ENCODE data around the gene HDAC11.

Gene HDAC11

DNA sequence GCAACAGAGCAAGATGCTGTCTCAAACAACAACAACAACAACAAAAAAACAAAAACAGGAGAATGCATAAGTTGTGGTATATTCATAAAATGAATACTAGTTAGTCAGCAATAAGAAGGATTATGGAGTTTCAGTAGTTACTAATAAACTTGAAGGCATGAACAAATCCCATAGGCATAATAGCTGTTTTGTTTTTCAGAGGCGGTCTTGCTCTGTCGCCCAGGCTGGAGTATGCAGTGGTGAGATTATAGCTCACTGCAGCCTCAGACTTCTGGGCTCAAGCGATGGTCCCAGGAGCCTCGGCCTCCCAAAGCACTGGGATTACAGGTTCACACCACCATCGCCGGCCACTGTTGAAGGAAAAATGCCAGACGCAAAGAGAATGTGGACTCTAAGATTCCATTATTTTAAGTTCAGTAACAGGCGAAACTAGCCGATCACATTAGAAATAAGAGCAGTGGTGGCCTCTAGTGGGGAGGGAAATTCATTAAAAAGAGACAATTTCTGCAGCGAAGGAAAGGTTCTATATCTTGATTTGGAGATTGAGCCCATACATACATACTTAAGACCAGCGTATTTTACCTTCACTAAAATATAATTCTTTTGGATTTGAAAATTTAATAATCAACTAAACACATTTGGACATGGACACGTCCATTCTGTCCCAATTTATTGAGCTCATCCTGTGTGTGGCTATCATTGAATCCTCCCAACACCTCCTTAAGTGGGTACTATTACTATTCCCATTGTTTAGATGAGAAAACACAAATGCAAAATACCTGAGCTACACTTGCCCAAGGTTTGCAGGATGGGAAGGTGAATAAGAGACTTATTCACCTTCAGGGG is 27.4 kb upstream of the HDAC11 start:
- DNase-seq (ENCODE audit: low read depth) = peak; percentile 56
- no peak overlapping the region for H3K4me3 ChIP-seq (ENCODE audit: low read length)
- TF ChIP-seq, protein P1, sequence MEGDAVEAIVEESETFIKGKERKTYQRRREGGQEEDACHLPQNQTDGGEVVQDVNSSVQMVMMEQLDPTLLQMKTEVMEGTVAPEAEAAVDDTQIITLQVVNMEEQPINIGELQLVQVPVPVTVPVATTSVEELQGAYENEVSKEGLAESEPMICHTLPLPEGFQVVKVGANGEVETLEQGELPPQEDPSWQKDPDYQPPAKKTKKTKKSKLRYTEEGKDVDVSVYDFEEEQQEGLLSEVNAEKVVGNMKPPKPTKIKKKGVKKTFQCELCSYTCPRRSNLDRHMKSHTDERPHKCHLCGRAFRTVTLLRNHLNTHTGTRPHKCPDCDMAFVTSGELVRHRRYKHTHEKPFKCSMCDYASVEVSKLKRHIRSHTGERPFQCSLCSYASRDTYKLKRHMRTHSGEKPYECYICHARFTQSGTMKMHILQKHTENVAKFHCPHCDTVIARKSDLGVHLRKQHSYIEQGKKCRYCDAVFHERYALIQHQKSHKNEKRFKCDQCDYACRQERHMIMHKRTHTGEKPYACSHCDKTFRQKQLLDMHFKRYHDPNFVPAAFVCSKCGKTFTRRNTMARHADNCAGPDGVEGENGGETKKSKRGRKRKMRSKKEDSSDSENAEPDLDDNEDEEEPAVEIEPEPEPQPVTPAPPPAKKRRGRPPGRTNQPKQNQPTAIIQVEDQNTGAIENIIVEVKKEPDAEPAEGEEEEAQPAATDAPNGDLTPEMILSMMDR (IDR thresholded peaks at IDR 0.05; ENCODE audit: insufficient read depth, low read depth, low read length, missing control alignments) = peak; percentile 60

DNA sequence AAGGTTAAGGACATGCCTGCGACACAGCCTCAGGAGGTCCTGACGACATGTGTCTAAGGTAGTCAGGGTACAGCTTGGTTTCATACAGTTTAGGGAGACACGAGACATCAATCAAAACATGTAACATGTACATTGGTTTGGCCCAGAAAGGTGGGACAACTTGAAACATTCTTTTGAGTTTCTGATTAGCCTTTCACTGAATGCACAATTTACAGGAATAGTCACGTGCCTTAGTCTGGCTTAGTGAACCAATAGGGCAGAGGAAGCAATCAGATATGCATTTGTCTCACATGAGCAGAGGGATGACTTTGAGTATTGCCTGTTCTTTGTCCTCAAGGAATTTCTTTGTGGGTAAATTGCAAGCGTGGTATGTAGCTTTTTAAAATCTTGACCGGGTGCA is 24.5 kb upstream of the HDAC11 start:
- TF ChIP-seq, protein P1 (IDR thresholded peaks at IDR 0.05; ENCODE audit: insufficient read depth, low read depth, low read length, missing control alignments) = no peak
- no peak for DNase-seq (ENCODE audit: low read depth)

DNA sequence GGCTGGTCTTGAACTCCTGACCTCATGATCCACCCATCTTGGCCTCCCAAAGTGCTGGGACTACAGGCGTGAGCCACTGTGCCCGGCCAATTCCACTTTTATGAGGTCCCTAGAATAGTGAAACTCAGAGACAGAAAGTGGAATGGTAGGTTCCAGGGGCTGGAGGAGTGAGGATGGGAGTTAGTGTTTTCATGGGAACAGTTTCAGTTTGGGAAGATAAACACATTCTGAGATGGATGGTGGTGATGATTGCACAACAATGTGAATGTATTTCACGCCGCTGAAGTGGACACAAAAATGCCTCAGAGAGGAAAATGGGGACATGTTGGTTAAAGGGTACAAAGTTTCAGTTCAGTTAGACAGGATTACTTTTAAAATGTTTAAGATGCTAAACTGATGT is 22.5 kb upstream of the HDAC11 start:
- no peak for DNase-seq (ENCODE audit: low read depth)
- TF ChIP-seq, protein P1 (IDR thresholded peaks at IDR 0.05; ENCODE audit: insufficient read depth, low read depth, low read length, missing control alignments) = no peak
- H3K4me3 ChIP-seq (ENCODE audit: low read length) = no peak overlapping the region

More for the DNA sequence above, 24.5 kb upstream of the HDAC11 start:
- H3K4me3 ChIP-seq (ENCODE audit: low read length) = no peak overlapping the region

DNA sequence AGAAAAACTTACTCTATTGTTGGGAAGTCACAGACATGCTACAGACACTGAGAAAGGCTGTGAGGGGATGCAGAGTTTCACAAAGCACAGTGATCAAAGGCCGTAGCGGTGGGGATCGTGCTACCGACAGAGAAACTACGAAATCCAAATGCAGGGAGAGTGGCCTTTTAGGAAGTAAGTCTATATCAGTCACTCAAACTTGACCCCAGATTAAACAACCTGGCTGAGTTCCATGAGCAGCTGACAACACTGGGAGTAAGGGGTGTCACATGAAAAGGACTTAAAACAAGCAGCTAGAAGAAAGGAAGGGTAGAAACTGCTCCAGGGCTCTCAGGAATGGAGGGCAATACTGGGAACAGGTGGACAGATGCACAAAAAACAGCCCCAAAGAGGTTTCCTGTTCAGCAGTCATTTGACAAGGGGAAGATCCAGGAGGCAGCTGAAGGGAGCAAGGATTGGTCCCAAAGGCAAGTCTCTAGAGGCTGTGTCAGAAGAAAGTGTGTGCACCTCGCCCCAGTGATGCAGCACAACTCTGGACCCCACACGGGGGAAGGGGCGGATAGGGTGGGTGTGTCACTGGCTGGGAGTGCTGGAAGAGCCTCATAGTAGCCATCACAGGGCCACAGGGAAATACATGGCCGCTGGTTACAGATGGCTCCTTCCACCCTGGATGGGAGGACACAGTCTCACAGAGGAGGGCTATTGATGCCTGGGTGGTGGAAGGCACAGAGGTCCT is 20.3 kb upstream of the HDAC11 start:
- no peak overlapping the region for H3K4me3 ChIP-seq (ENCODE audit: low read length)
- TF ChIP-seq, protein P1 (IDR thresholded peaks at IDR 0.05; ENCODE audit: insufficient read depth, low read depth, low read length, missing control alignments) = no peak
- DNase-seq (ENCODE audit: low read depth) = no peak

DNA sequence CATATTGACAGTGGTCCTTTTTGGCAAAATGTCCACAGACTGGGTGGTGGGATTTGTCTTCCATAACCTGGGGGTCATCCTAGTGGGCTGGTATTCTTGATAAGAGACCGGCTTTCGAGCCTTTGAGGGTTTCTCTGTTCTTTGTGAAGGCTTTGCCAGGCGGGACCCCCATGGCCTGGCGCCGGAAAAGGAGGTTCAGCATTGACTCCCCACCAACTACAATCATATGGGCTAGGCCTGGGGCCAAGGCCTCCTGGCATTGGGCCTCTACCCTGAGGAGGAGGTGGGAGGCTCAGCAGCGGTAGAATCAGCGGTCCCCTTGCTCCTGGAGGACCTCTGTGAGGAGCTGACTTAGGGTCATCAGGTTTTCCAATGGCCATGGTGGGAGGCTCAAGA is 19.8 kb upstream of the HDAC11 start:
- no peak for DNase-seq (ENCODE audit: low read depth)
- no peak overlapping the region for H3K4me3 ChIP-seq (ENCODE audit: low read length)
- TF ChIP-seq, protein P1 (IDR thresholded peaks at IDR 0.05; ENCODE audit: insufficient read depth, low read depth, low read length, missing control alignments) = no peak

DNA sequence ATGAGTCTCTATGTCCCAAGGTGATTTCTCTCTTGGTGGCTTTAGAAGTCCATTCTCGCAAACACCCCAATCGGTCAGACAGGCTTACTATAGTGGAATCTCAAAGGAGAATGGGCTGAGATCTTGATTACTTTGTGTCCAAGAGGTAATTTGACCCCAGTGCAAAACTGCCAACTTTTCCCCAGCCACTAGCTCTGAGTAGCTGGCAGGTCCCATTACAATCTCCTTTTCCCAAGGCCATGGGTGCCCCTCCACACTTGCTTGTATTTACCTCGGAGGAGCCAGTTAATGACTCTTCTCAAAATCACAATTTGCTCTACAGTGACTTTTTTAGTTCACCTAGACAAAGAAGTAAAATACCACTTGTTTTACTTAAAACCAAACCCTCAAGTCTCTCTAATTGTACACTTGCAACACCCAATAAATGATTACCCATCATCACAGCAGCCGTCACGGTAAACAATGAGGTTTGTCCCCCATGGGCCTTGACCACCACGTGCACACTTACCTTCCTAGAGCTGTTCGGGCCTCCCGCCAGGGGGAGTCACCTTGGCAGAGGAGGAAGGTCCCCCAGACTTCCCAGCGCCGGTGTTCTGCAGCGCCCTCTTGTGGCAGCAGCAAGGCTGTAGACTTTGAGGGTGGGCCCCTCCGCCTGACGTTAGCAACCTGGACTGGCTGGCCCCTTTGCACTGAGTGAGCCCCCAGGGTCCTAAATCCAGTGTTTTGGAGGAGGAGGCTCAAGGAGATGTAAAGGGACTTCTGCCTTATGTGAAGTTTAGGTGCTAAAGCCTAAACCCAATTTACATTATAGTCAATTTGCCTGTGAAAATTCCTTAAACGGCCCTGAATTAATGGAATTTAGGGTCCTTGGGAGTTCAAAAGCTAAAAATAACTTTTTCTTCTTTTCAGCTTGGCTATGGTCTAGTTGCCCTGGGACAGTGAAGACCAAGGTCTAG is 18.7 kb upstream of the HDAC11 start:
- no peak overlapping the region for H3K4me3 ChIP-seq (ENCODE audit: low read length)
- peak; percentile 54 for DNase-seq (ENCODE audit: low read depth)
- TF ChIP-seq, protein P1 (IDR thresholded peaks at IDR 0.05; ENCODE audit: insufficient read depth, low read depth, low read length, missing control alignments) = peak; percentile 48

All from epithelial cell of esophagus (primary cell).